GM06990 (cell line): ENCODE data around the gene ZNF345.
A peak's percentile ranks its signal among the peaks of the same experiment; 100 is the strongest.

ENCODE experiments used
- DNase-seq: peaks from one replicate; pipeline ENCODE4 v3.0.0-alpha.2; 2011; ENCODE audit not compliant: insufficient read length; ENCODE audit errors: extremely low read depth
- H3K27me3 ChIP-seq: replicated peaks from 2 replicates; pipeline ENCODE4 v1.6.0; 2011; ENCODE audit warnings: low read length; ENCODE audit not compliant: control insufficient read depth, insufficient read depth
- H3K36me3 ChIP-seq: 2 replicates; pipeline ENCODE4 v1.5.1; 2011; ENCODE audit warnings: low read length; ENCODE audit not compliant: control insufficient read depth, insufficient read depth
- H3K4me3 ChIP-seq: replicated peaks from 2 replicates; pipeline ENCODE4 v1.5.1; 2011; ENCODE audit warnings: low read depth, mild to moderate bottlenecking, control low read depth, low read length
- CTCF ChIP-seq: IDR thresholded peaks from 2 replicates; pipeline ENCODE4 v1.5.1; 2011; ENCODE audit warnings: low read length, control low read depth, mild to moderate bottlenecking, inconsistent platforms; ENCODE audit not compliant: insufficient read depth, poor library complexity, severe bottlenecking

The ZNF345 gene

GRCh38 chr19:36849701-36850558 is 746 bp upstream of the ZNF345 start:
- no peaks in the 10 kb centered on the region for H3K27me3 ChIP-seq
- peak overlapping the region; percentile 90 for H3K4me3 ChIP-seq
- TF ChIP-seq CTCF = no peak
- H3K36me3 ChIP-seq = peaks cover 1% of the 10 kb centered on the region; the same call in 1 of the 2 replicates
- peak; percentile 91 for DNase-seq

- TF ChIP-seq CTCF = no peak
- Histone ChIP-seq H3K27me3 (no peaks in the 10 kb centered on the region), H3K36me3 (peaks cover 1% of the 10 kb centered on the region), H3K4me3 (peak overlapping the region; percentile 90)
- no peak for DNase-seq
These were observed 1.2 kb downstream of the ZNF345 start for GRCh38 chr19:36851898-36852297.

GRCh38 chr19:36876993-36877938 is 26.6 kb downstream of the ZNF345 start:
- TF ChIP-seq CTCF = no peak
- Histone ChIP-seq H3K4me3 (no peak overlapping the region), H3K36me3 (no peaks in the 10 kb centered on the region; the same call in 1 of the 2 replicates)

DNA sequence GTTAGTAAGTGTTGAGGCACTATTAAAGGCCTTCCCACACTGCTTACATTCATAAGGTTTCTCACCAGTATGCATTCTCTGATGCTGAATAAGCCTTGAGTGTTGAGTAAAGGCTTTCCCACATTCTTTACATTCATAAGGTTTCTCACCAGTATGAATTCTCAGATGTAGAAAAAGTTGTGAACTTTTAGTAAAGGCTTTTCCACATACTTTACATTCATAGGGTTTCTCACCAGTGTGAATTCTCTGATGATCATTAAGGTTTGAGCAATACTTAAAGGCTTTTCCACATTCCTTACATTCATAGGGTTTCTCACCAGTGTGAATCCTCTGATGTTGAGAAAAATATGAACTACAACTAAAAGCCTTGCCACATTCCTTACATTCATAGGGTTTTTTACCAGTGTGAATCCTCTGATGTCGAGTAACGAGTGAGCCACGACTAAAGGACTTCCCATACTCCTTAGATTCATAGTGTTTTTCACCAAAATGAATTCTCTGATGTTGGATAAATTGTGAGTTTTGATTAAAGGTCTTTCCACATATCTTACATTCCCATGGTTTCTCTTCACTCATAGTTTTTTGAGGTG is 41.2 kb downstream of the ZNF345 start:
- DNase-seq = no peak
- no peaks in the 10 kb centered on the region for H3K36me3 ChIP-seq
- no peaks in the 10 kb centered on the region for H3K27me3 ChIP-seq
- no peak for TF ChIP-seq CTCF
- H3K4me3 ChIP-seq = no peak overlapping the region

More at GRCh38 chr19:36876993-36877938, 26.6 kb downstream of the ZNF345 start:
- no peaks in the 10 kb centered on the region for H3K27me3 ChIP-seq
- no peak for DNase-seq

DNA sequence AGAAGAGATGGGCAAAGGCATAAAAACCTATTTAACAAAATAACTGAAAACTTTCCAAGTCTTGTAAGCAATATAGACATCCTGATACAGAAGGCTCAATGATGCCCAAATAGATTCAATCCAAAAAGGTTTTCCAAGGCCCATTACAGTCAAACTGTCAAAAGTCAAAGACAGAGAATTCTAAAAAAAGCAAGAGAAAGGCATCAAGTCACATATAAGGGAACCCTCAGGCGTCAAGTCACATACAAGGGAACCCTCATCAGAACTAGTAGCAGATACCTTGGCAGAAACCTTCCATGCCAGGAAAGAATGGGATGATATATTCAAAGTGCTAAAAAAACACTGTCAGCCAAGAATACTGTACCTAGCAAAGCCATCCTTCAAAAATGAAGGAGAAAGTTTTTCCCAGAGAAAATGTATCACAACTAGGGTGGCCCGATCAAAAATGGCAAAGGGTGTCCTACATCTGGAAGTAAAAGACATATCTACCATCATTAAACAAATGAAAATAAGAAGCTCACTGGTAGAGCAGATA is 44.2 kb downstream of the ZNF345 start:
- H3K36me3 ChIP-seq = no peaks in the 10 kb centered on the region
- no peak for TF ChIP-seq CTCF

More for the DNA sequence above, 44.2 kb downstream of the ZNF345 start:
- DNase-seq = no peak
- Histone ChIP-seq H3K27me3 (no peaks in the 10 kb centered on the region), H3K4me3 (no peak overlapping the region)
